Liver (tissue), 9 donors: ENCODE measurements around the gene ADPRH. TPM values are rescaled to one million over a fixed set of nuclear protein-coding genes. Genes with fewer than 3 reads are reported as not detected.
"Not testable (repeated sequence)": the region's sequence is repeated elsewhere in the genome, so short reads cannot be mapped to it uniquely, and the experiment has no call there.

Experiments
- DNase-seq: peaks from one replicate; pipeline ENCODE4 v3.0.0-alpha.2; 2017; ENCODE audit warnings: low spot score
- H3K27ac ChIP-seq, 2 donors: one replicate each; pipeline ENCODE4 v1.7.0; 2013; ENCODE audit warnings: inconsistent platforms in 2 of 2, low read length in 2 of 2, control low read depth in 1 of 2, low read depth in 1 of 2, mild to moderate bottlenecking in 1 of 2
- H3K27me3 ChIP-seq, 4 donors: one replicate each; pipeline versions ENCODE4 v1.6.1 to v1.7.0; 2013; ENCODE audit warnings: low read length in 3 of 4, inconsistent platforms in 1 of 4, mild to moderate bottlenecking in 1 of 4, moderate library complexity in 1 of 4; ENCODE audit not compliant: control insufficient read depth in 4 of 4, insufficient read depth in 4 of 4
- H3K36me3 ChIP-seq, 4 donors: one replicate each; pipeline versions ENCODE4 v1.6.1 to v1.7.0; 2013; ENCODE audit warnings: low read length in 3 of 4, mild to moderate bottlenecking in 3 of 4, low read depth in 1 of 4, moderate library complexity in 1 of 4; ENCODE audit not compliant: control insufficient read depth in 4 of 4, insufficient read depth in 3 of 4
- H3K4me1 ChIP-seq, 4 donors: one replicate each; pipeline versions ENCODE4 v1.6.1 to v1.7.0; 2013; ENCODE audit warnings: low read length in 3 of 4, mild to moderate bottlenecking in 3 of 4, moderate library complexity in 1 of 4; ENCODE audit not compliant: control insufficient read depth in 4 of 4, insufficient read depth in 4 of 4
- H3K4me3 ChIP-seq, 3 donors: one replicate each; pipeline versions ENCODE4 v1.6.1 to v1.7.0; 2013; ENCODE audit warnings: low read length in 3 of 3, control low read depth in 1 of 3, low read depth in 1 of 3, mild to moderate bottlenecking in 1 of 3
- H3K9ac ChIP-seq, 2 donors: one replicate each; pipeline ENCODE4 v1.7.0; 2013; ENCODE audit warnings: low read length in 2 of 2, mild to moderate bottlenecking in 2 of 2, moderate library complexity in 2 of 2, control low read depth in 1 of 2, low read depth in 1 of 2
- H3K9me3 ChIP-seq, 4 donors: one replicate each; pipeline versions ENCODE4 v1.6.1 to v1.7.0; 2013; ENCODE audit warnings: low read length in 3 of 4; ENCODE audit not compliant: control insufficient read depth in 4 of 4
- EGR1 ChIP-seq, 2 donors: IDR thresholded peaks; 2 replicates each; pipeline ENCODE4 v1.6.1; 2016 to 2018; ENCODE audit warnings: antibody characterized with exemption in 2 of 2, low read depth in 2 of 2
- FOXA1 ChIP-seq: IDR thresholded peaks from 2 replicates; pipeline ENCODE4 v1.6.1; 2016; ENCODE audit warnings: antibody characterized with exemption
- FOXA2 ChIP-seq: IDR thresholded peaks from 2 replicates; pipeline ENCODE4 v1.6.1; 2016; ENCODE audit warnings: antibody characterized with exemption
- GABPA ChIP-seq, 2 donors: IDR thresholded peaks in 1 of 2; conservative IDR thresholded peaks in 1 of 2; 2 replicates each; pipeline ENCODE4 v1.6.1; 2016; ENCODE audit warnings: antibody characterized with exemption in 2 of 2, mild to moderate bottlenecking in 1 of 2, moderate library complexity in 1 of 2
- HNF4A ChIP-seq, 2 donors: conservative IDR thresholded peaks; 2 replicates each; pipeline ENCODE4 v1.6.1; 2016; ENCODE audit warnings: antibody characterized with exemption in 2 of 2, mild to moderate bottlenecking in 2 of 2
- HNF4G ChIP-seq: IDR thresholded peaks from 2 replicates; pipeline ENCODE4 v1.6.1; 2016; ENCODE audit warnings: antibody characterized with exemption
- JUND ChIP-seq, 2 donors: IDR thresholded peaks; 2 replicates each; pipeline ENCODE4 v1.6.1; 2016; ENCODE audit warnings: antibody characterized with exemption in 2 of 2
- NR2F2 ChIP-seq: IDR thresholded peaks from 2 replicates; pipeline ENCODE4 v1.6.1; 2016; ENCODE audit warnings: antibody characterized with exemption
- RAD21 ChIP-seq, 2 donors: IDR thresholded peaks; 2 replicates each; pipeline ENCODE4 v1.6.1; 2016; ENCODE audit warnings: antibody characterized with exemption in 2 of 2, mild to moderate bottlenecking in 2 of 2
- RXRA ChIP-seq, 2 donors: IDR thresholded peaks; 2 replicates each; pipeline ENCODE4 v1.6.1; 2017 to 2018; ENCODE audit warnings: antibody characterized with exemption in 2 of 2, mild to moderate bottlenecking in 1 of 2
- SP1 ChIP-seq: IDR thresholded peaks from 2 replicates; pipeline ENCODE4 v1.6.1; 2018; ENCODE audit warnings: antibody characterized with exemption, mild to moderate bottlenecking
- TAF1 ChIP-seq: conservative IDR thresholded peaks from 2 replicates; pipeline ENCODE4 v1.6.1; 2016; ENCODE audit warnings: antibody characterized with exemption, mild to moderate bottlenecking
- YY1 ChIP-seq: IDR thresholded peaks from 2 replicates; pipeline ENCODE4 v1.6.1; 2016; ENCODE audit warnings: antibody characterized with exemption, mild to moderate bottlenecking
- WGBS: extraction: QIAGEN DNeasy Blood & Tissue Kit; methylation state at CpG from one replicate; pipeline ENCODE4 v1.1.7; 2013; 5-methylcytosine and 5-hydroxymethylcytosine counted together
- polyA plus RNA-seq, 2 donors: library from polyadenylated mRNA; stranded (reverse) in 1 of 2; unstranded in 1 of 2; fragments of 200-250 nt in 1 of 2; fragments of >200 nt in 1 of 2; fragmentation: Nextera tagmentation in 1 of 2; extraction: Ambion mirVana in 1 of 2; gene quantifications; one replicate each; pipeline versions ENCODE4 v1.2.1 to v1.2.3, GENCODE V29; 2013 to 2015
- total RNA-seq, 2 donors: library from RNA; depleted of rRNA; stranded (reverse); fragments of >200 nt; gene quantifications; one replicate each; pipeline ENCODE4 v1.2.3, GENCODE V29; 2014
- TF ChIP-seq, protein P1 (sequence below): fragments of 150-350 bp; IDR thresholded peaks from 2 replicates; pipeline ENCODE4 v1.5.1; 2017; ENCODE audit warnings: improper control_type of control experiment, low read depth, low read length; ENCODE audit not compliant: missing input control
- TF ChIP-seq, protein P2 (sequence below): IDR thresholded peaks from 2 replicates; pipeline ENCODE4 v1.6.1; 2016; ENCODE audit warnings: antibody characterized with exemption
- TF ChIP-seq, protein P3 (sequence below): IDR thresholded peaks from 2 replicates; pipeline ENCODE4 v1.6.1; 2016; ENCODE audit warnings: antibody characterized with exemption
- TF ChIP-seq, protein P4 (sequence below): IDR thresholded peaks from 2 replicates; pipeline ENCODE4 v1.6.1; 2016; ENCODE audit warnings: antibody characterized with exemption, mild to moderate bottlenecking
- TF ChIP-seq, protein P5 (sequence below): IDR thresholded peaks from 2 replicates; pipeline ENCODE4 v1.6.1; 2016; ENCODE audit warnings: antibody characterized with exemption
- donor health status: healthy.
- donor health status: healthy.
- donor health status: healthy.
- donor health status: healthy.
- donor health status: healthy.

ADPRH gene
- total and polyA plus RNA-seq, 4 donors = 0.89 to 3.8 (median 2.4) TPM

DNA sequence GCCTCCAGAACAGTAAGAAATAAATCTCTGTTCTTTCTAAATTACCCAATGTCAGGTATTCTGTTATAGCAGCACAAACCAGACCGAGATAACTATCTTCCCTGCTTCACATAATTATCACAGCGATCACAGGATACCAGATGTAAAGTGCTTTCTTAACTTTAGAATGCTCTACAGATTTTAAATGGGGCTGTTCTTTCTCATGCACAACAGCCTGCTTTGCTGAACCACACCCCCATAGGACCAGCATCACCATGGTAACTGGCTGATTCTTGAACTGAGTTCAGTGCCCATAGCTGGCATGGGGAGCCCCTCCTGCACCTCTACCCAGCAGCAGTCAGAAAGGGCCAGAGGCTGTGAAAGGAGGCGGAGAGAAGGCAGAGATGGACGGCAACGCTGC lies 27.7 kb upstream of the ADPRH start:
- H3K9ac ChIP-seq = no peak overlapping the region
- no peaks in the 10 kb centered on the region for H3K4me1 ChIP-seq
- no peak for DNase-seq
- no peaks in the 10 kb centered on the region for H3K27me3 ChIP-seq
- no peak overlapping the region for H3K27ac ChIP-seq
- 91% methylated on average over 5 of the region's 5 CpGs for WGBS
- H3K36me3 ChIP-seq = no peaks in the 10 kb centered on the region
- H3K4me3 ChIP-seq = no peak overlapping the region
- H3K9me3 ChIP-seq = no peaks in the 10 kb centered on the region
- no peak for TF ChIP-seq GABPA (IDR thresholded peaks at IDR 0.05 in 1 of 2, conservative IDR thresholded peaks at IDR 0.05 in 1 of 2)
- TF ChIP-seq FOXA1 = no peak
- TF ChIP-seq EGR1 (IDR thresholded peaks at IDR 0.05; ENCODE audit: low read depth in 2 of 2) = no peak
- TF ChIP-seq, protein P1, sequence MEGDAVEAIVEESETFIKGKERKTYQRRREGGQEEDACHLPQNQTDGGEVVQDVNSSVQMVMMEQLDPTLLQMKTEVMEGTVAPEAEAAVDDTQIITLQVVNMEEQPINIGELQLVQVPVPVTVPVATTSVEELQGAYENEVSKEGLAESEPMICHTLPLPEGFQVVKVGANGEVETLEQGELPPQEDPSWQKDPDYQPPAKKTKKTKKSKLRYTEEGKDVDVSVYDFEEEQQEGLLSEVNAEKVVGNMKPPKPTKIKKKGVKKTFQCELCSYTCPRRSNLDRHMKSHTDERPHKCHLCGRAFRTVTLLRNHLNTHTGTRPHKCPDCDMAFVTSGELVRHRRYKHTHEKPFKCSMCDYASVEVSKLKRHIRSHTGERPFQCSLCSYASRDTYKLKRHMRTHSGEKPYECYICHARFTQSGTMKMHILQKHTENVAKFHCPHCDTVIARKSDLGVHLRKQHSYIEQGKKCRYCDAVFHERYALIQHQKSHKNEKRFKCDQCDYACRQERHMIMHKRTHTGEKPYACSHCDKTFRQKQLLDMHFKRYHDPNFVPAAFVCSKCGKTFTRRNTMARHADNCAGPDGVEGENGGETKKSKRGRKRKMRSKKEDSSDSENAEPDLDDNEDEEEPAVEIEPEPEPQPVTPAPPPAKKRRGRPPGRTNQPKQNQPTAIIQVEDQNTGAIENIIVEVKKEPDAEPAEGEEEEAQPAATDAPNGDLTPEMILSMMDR = no peak
- TF ChIP-seq, protein P2, sequence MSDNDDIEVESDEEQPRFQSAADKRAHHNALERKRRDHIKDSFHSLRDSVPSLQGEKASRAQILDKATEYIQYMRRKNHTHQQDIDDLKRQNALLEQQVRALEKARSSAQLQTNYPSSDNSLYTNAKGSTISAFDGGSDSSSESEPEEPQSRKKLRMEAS = no peak

DNA sequence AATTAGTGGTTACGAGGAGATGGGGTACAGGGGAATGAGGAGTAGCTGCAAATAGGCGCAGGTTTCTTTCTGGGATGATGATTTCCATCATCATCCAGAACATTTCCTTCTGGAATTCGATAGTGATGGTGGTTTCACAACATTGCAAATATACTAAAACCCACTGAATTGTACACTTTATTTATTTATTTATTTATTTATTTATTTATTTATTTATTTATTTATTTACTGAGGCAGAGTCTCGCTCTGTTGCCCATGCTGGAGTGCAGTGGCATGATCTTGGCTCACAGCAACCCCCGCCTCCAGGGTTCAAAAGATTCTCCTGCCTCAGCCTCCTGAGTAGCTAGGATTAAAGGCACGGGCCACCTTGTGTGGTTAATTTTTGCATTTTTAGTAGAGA lies 26.4 kb upstream of the ADPRH start:
- H3K4me3 ChIP-seq, H3K4me1 ChIP-seq, H3K9ac ChIP-seq, H3K27me3 ChIP-seq, H3K36me3 ChIP-seq, H3K27ac ChIP-seq, H3K9me3 ChIP-seq, DNase-seq: not testable (repeated sequence)
- 94% methylated on average over 6 of the region's 6 CpGs for WGBS

DNA sequence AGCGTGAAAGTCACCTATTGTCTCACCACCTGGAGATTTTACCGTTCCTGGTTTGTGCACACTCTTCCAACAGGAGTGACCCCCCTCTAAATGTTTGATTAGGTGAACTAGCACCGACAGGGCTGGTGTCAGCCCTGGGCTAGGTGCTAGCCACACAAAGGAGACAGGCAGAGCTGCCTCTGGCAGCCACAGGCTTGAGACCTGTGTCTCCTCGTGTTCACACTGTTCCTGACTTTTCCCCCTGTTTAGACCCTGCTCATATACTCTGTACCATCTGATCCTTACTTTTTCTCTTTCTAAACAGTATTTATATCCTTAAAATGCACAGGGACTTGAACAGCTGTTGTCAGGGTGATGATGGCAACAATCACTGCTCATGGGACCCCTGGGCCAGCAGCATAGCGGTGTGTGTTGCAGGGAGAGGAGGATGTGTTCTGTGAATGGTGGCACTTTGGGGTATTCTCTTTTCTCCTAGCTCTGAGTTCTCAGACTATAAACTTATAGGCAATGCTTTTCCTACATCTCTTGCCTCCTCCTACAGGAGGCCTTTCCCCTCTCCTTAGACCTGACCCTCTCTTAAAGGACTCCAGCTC lies 25.4 kb upstream of the ADPRH start:
- WGBS = 73% methylated on average over 5 of the region's 5 CpGs
- Histone ChIP-seq H3K36me3 (no peaks in the 10 kb centered on the region), H3K27ac (no peak overlapping the region)

More for the DNA sequence above, 25.4 kb upstream of the ADPRH start:
- H3K27me3 ChIP-seq = no peaks in the 10 kb centered on the region
- H3K9me3 ChIP-seq = no peaks in the 10 kb centered on the region
- DNase-seq = no peak
- TF ChIP-seq GABPA (IDR thresholded peaks at IDR 0.05 in 1 of 2, conservative IDR thresholded peaks at IDR 0.05 in 1 of 2) (no peak), JUND (IDR thresholded peaks at IDR 0.05) (no peak), YY1 (no peak), HNF4A (conservative IDR thresholded peaks at IDR 0.05) (no peak), RAD21 (IDR thresholded peaks at IDR 0.05) (no peak), SP1 (no peak), HNF4G (no peak), NR2F2 (no peak), RXRA (IDR thresholded peaks at IDR 0.05) (no peak), FOXA2 (no peak), FOXA1 (no peak), EGR1 (IDR thresholded peaks at IDR 0.05; ENCODE audit: low read depth in 2 of 2) (no peak), TAF1 (no peak)
- TF ChIP-seq, protein P1 = no peak
- TF ChIP-seq, protein P2 = no peak
- TF ChIP-seq, protein P3, sequence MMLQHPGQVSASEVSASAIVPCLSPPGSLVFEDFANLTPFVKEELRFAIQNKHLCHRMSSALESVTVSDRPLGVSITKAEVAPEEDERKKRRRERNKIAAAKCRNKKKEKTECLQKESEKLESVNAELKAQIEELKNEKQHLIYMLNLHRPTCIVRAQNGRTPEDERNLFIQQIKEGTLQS = no peak
- TF ChIP-seq, protein P4, sequence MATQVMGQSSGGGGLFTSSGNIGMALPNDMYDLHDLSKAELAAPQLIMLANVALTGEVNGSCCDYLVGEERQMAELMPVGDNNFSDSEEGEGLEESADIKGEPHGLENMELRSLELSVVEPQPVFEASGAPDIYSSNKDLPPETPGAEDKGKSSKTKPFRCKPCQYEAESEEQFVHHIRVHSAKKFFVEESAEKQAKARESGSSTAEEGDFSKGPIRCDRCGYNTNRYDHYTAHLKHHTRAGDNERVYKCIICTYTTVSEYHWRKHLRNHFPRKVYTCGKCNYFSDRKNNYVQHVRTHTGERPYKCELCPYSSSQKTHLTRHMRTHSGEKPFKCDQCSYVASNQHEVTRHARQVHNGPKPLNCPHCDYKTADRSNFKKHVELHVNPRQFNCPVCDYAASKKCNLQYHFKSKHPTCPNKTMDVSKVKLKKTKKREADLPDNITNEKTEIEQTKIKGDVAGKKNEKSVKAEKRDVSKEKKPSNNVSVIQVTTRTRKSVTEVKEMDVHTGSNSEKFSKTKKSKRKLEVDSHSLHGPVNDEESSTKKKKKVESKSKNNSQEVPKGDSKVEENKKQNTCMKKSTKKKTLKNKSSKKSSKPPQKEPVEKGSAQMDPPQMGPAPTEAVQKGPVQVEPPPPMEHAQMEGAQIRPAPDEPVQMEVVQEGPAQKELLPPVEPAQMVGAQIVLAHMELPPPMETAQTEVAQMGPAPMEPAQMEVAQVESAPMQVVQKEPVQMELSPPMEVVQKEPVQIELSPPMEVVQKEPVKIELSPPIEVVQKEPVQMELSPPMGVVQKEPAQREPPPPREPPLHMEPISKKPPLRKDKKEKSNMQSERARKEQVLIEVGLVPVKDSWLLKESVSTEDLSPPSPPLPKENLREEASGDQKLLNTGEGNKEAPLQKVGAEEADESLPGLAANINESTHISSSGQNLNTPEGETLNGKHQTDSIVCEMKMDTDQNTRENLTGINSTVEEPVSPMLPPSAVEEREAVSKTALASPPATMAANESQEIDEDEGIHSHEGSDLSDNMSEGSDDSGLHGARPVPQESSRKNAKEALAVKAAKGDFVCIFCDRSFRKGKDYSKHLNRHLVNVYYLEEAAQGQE = no peak
- TF ChIP-seq, protein P5, sequence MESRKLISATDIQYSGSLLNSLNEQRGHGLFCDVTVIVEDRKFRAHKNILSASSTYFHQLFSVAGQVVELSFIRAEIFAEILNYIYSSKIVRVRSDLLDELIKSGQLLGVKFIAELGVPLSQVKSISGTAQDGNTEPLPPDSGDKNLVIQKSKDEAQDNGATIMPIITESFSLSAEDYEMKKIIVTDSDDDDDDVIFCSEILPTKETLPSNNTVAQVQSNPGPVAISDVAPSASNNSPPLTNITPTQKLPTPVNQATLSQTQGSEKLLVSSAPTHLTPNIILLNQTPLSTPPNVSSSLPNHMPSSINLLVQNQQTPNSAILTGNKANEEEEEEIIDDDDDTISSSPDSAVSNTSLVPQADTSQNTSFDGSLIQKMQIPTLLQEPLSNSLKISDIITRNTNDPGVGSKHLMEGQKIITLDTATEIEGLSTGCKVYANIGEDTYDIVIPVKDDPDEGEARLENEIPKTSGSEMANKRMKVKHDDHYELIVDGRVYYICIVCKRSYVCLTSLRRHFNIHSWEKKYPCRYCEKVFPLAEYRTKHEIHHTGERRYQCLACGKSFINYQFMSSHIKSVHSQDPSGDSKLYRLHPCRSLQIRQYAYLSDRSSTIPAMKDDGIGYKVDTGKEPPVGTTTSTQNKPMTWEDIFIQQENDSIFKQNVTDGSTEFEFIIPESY = no peak
- H3K4me3 ChIP-seq = no peak overlapping the region
- no peak overlapping the region for H3K9ac ChIP-seq
- no peaks in the 10 kb centered on the region for H3K4me1 ChIP-seq
